Breast epithelium (tissue), 4 donors: ENCODE measurements around the gene PTPRK. TPM values are rescaled to one million over a fixed set of nuclear protein-coding genes. Genes with fewer than 3 reads are reported as not detected.

Source experiments
- DNase-seq, 2 donors: peaks; one replicate each; pipeline ENCODE4 v3.0.0-alpha.2; 2019; ENCODE audit warnings: low spot score in 2 of 2
- H3K27ac ChIP-seq, 2 donors: fragments of 200-600 bp; sonication (generic) in 1 of 2; one replicate each; pipeline ENCODE4 v1.5.1; 2016 to 2019; ENCODE audit warnings: mild to moderate bottlenecking in 1 of 2
- H3K27me3 ChIP-seq, 2 donors: fragments of 200-600 bp; sonication (generic) in 1 of 2; one replicate each; pipeline versions ENCODE4 v1.5.1 to v1.6.0; 2017 to 2019; ENCODE audit warnings: control low read depth in 1 of 2, mild to moderate bottlenecking in 1 of 2
- H3K36me3 ChIP-seq: fragments of 200-600 bp; one replicate; pipeline ENCODE4 v1.5.1; 2019
- H3K4me1 ChIP-seq, 2 donors: fragments of 200-600 bp; sonication (generic); one replicate each; pipeline ENCODE4 v1.5.1; 2016 to 2019; ENCODE audit warnings: control low read depth in 1 of 2
- H3K4me3 ChIP-seq, 3 donors: fragments of 200-600 bp; sonication (generic); 1 replicate in 2 of 3; 2 replicates in 1 of 3; pipeline ENCODE4 v1.5.1; 2016 to 2019; ENCODE audit warnings: mild to moderate bottlenecking in 3 of 3, moderate library complexity in 2 of 3
- H3K9me3 ChIP-seq, 2 donors: fragments of 200-600 bp; sonication (generic) in 1 of 2; one replicate each; pipeline ENCODE4 v1.5.1; 2016 to 2019; ENCODE audit warnings: control low read depth in 1 of 2
- CTCF ChIP-seq, 3 donors: fragments of 450-650 bp; IDR thresholded peaks; one replicate each; pipeline ENCODE4 v1.5.1; 2016 to 2017; ENCODE audit warnings: antibody characterized with exemption in 3 of 3, mild to moderate bottlenecking in 3 of 3, moderate library complexity in 3 of 3
- POLR2A ChIP-seq: fragments of 450-650 bp; IDR thresholded peaks from one replicate; pipeline ENCODE4 v1.6.1; 2016; ENCODE audit warnings: antibody characterized with exemption, mild to moderate bottlenecking, moderate library complexity
- POLR2AphosphoS5 ChIP-seq, 3 donors: sonication (generic); formaldehyde crosslinking; IDR thresholded peaks; one replicate each; pipeline ENCODE4 v1.6.1; 2017; ENCODE audit warnings: antibody characterized with exemption in 3 of 3
- intact Hi-C: fragments of 100-400 bp; cut with DNase I; formaldehyde crosslinking; loops from one replicate; pipeline ENCODE4 v1.15.1; 2023; ENCODE audit warnings: low total_unique reads
- total RNA-seq, 3 donors: library from RNA; depleted of rRNA; stranded (reverse); fragments of >200 nt; gene quantifications; one replicate each; pipeline ENCODE4 v1.1.0, GENCODE V29; 2016

The PTPRK gene
- total RNA-seq, 3 donors from 2014 or later, result 29.1 to 134 (median 77.0) TPM

- no peaks in the 10 kb centered on the region for H3K36me3 ChIP-seq
- TF ChIP-seq POLR2AphosphoS5 (IDR thresholded peaks at IDR 0.05) (no peak), POLR2A (no peak), CTCF (IDR thresholded peaks at IDR 0.05) (no peak)
- DNase-seq, result no peak
- H3K4me3 ChIP-seq, result no peak overlapping the region
- no peaks in the 10 kb centered on the region for H3K4me1 ChIP-seq
- H3K27ac ChIP-seq, result no peak overlapping the region
- intact Hi-C loops, result no loop called here
- H3K9me3 ChIP-seq, result no peaks in the 10 kb centered on the region
- H3K27me3 ChIP-seq, result no peaks in the 10 kb centered on the region
Measured at GRCh38 chr6:128311944-128312570, 208.3 kb downstream of the PTPRK start.

GRCh38 chr6:128310451-128310850, 209.9 kb downstream of the PTPRK start:
- DNase-seq, result no peak
- Histone ChIP-seq H3K4me1 (no peaks in the 10 kb centered on the region), H3K9me3 (no peaks in the 10 kb centered on the region), H3K36me3 (no peaks in the 10 kb centered on the region), H3K27me3 (no peaks in the 10 kb centered on the region), H3K4me3 (no peak overlapping the region), H3K27ac (no peak overlapping the region)
- TF ChIP-seq CTCF (IDR thresholded peaks at IDR 0.05) (no peak), POLR2A (no peak), POLR2AphosphoS5 (IDR thresholded peaks at IDR 0.05) (no peak)
- intact Hi-C loops, result no loop called here

- intact Hi-C loops, result no loop called here
- TF ChIP-seq POLR2AphosphoS5 (IDR thresholded peaks at IDR 0.05), result no peak
- H3K36me3 ChIP-seq, result no peaks in the 10 kb centered on the region
- no peak for DNase-seq
- no peaks in the 10 kb centered on the region for H3K9me3 ChIP-seq
- no peaks in the 10 kb centered on the region for H3K27me3 ChIP-seq
- H3K27ac ChIP-seq, result no peak overlapping the region
- no peak overlapping the region for H3K4me3 ChIP-seq
- no peaks in the 10 kb centered on the region for H3K4me1 ChIP-seq
Measured at GRCh38 chr6:128307671-128308070, 212.7 kb downstream of the PTPRK start.

- no peaks in the 10 kb centered on the region for H3K4me1 ChIP-seq
- TF ChIP-seq POLR2AphosphoS5 (IDR thresholded peaks at IDR 0.05) (no peak), CTCF (IDR thresholded peaks at IDR 0.05) (no peak), POLR2A (no peak)
- no peaks in the 10 kb centered on the region for H3K9me3 ChIP-seq
- no peak overlapping the region for H3K27ac ChIP-seq
- H3K36me3 ChIP-seq, result no peaks in the 10 kb centered on the region
- H3K27me3 ChIP-seq, result no peaks in the 10 kb centered on the region
- no peak overlapping the region for H3K4me3 ChIP-seq
- DNase-seq, result no peak
- intact Hi-C loops, result no loop called here
Measured at GRCh38 chr6:128305976-128306375, 214.4 kb downstream of the PTPRK start.

GRCh38 chr6:128305228-128305627, 215.2 kb downstream of the PTPRK start:
- H3K27me3 ChIP-seq, result no peaks in the 10 kb centered on the region
- no peaks in the 10 kb centered on the region for H3K4me1 ChIP-seq
- no peak overlapping the region for H3K27ac ChIP-seq
- DNase-seq, result no peak
- no peaks in the 10 kb centered on the region for H3K9me3 ChIP-seq
- intact Hi-C loops, result no loop called here
- TF ChIP-seq CTCF (IDR thresholded peaks at IDR 0.05) (no peak), POLR2A (no peak), POLR2AphosphoS5 (IDR thresholded peaks at IDR 0.05) (no peak)
- no peaks in the 10 kb centered on the region for H3K36me3 ChIP-seq
- H3K4me3 ChIP-seq, result no peak overlapping the region

GRCh38 chr6:128303870-128304269, 216.5 kb downstream of the PTPRK start:
- no peaks in the 10 kb centered on the region for H3K4me1 ChIP-seq
- no peak for TF ChIP-seq CTCF (IDR thresholded peaks at IDR 0.05)
- TF ChIP-seq POLR2AphosphoS5 (IDR thresholded peaks at IDR 0.05), result no peak
- TF ChIP-seq POLR2A, result no peak
- H3K9me3 ChIP-seq, result no peaks in the 10 kb centered on the region
- no peaks in the 10 kb centered on the region for H3K36me3 ChIP-seq
- H3K4me3 ChIP-seq, result no peak overlapping the region
- H3K27ac ChIP-seq, result no peak overlapping the region
- intact Hi-C loops, result no loop called here
- no peak for DNase-seq
- H3K27me3 ChIP-seq, result no peaks in the 10 kb centered on the region
